GM19324 (cell line): ENCODE data around the gene MYOZ3.

Experiments used
- ATAC-seq: cut with Tn5 transposase; IDR thresholded peaks from one replicate; pipeline ENCODE4 v1.9.1; 2021; ENCODE audit warnings: mild to moderate bottlenecking, moderate library complexity; ENCODE audit not compliant: unreplicated experiment, low FRiP score

The MYOZ3 gene

GRCh38 chr5:150625831-150626746, 35.0 kb upstream of the MYOZ3 start:
- peak; percentile 60 for ATAC-seq

GRCh38 chr5:150626853-150627276, 34.2 kb upstream of the MYOZ3 start:
- ATAC-seq: no peak

- no peak for ATAC-seq
These were observed 33.1 kb upstream of the MYOZ3 start for GRCh38 chr5:150627731-150628545.

- no peak for ATAC-seq
These were observed 32.0 kb upstream of the MYOZ3 start for GRCh38 chr5:150628936-150629485.

GRCh38 chr5:150630016-150630415, 31.0 kb upstream of the MYOZ3 start:
- ATAC-seq: no peak

GRCh38 chr5:150630461-150631325, 30.4 kb upstream of the MYOZ3 start:
- no peak for ATAC-seq

GRCh38 chr5:150631326-150631701, 29.7 kb upstream of the MYOZ3 start:
- no peak for ATAC-seq

GRCh38 chr5:150632305-150633160, 28.5 kb upstream of the MYOZ3 start:
- no peak for ATAC-seq

- ATAC-seq: no peak
These were observed 27.6 kb upstream of the MYOZ3 start for GRCh38 chr5:150633429-150633828.

GRCh38 chr5:150636391-150637244, 24.4 kb upstream of the MYOZ3 start:
- ATAC-seq: no peak

- ATAC-seq: no peak
These were observed 23.6 kb upstream of the MYOZ3 start for GRCh38 chr5:150637245-150638052.

GRCh38 chr5:150638053-150638444, 23.0 kb upstream of the MYOZ3 start:
- ATAC-seq: no peak

GRCh38 chr5:150638488-150639376, 22.3 kb upstream of the MYOZ3 start:
- no peak for ATAC-seq

- ATAC-seq: no peak
These were observed 21.7 kb upstream of the MYOZ3 start for GRCh38 chr5:150639377-150639692.

- no peak for ATAC-seq
These were observed 21.3 kb upstream of the MYOZ3 start for GRCh38 chr5:150639751-150640150.

- no peak for ATAC-seq
These were observed 20.6 kb upstream of the MYOZ3 start, which contains the start of gene SYNPO for GRCh38 chr5:150640311-150641005. Gene SYNPO (plus strand): TSS chr5:150640660. CDS start chr5:150648276, 7,616 bp downstream.
